Middle frontal gyrus (tissue), 1 donor: ENCODE data around the gene SKI.

Experiments used
- DNase-seq: peaks from one replicate; pipeline ENCODE4 v3.0.0-alpha.2; 2015; ENCODE audit warnings: low spot score; ENCODE audit errors: extremely low spot score

Gene SKI

DNA sequence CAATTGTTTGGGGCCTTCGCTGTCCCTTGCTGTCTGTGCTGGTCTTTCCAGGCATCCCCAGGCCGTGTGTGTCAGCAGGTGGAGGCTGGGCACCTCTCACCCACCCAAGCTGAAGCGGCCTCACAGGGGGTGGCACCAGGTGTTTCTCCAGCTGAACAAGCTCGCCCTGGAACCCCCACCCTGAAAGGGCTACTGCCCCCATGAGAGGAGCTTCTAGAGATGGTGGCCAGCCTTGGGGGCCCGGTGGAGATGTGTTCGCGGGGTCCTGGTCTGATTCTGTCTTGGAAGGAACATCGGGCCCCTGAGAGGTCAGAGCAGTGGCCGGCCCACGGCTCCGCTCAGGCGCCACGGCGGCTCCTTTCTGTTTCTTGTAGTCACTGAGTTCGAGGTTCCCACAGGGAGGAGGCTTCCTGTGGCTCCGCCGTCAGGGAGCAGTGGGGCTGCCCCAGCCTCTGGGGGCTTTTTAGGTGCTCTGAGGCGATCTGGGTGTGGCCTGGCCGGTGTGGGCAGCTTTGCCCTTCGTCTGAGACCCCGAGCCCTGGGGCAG is 46.9 kb downstream of the SKI start:
- no peak for DNase-seq

DNA sequence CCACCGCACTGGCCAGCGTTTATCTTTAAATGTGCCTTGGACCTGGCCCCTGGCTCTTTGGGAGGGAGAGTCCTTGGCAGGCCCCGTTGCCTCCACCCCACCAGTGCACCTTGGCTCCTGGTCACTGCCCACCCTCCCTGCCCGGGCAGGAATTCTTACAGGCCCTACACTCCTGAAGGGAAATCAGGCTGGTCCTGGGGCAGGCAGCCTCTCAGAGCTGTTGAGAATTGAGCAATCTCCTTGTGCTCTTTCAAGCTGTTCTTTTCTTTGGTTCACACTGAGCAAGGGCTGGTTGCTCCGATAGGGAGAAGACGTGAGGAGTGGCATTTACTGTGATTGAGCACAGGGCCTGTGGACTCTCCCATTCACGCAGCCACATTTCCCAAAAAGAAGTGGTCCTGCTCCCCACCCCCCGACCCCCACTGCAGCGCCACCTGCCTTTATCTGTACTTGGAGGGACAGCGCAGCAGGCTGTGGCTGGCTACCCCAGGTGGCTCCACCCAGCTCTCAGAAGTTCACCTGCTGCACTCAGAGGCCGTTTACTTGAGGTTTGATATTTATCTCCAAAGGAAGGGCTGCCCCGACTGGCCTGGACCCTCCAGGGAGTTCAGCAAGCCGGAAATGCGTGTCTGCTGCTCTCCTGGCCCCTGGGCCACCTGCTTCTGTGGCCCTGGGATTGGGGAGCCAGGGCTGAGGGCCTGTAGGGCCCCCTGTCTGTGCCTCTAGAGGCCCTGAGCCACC is 47.8 kb downstream of the SKI start:
- DNase-seq = no peak

DNA sequence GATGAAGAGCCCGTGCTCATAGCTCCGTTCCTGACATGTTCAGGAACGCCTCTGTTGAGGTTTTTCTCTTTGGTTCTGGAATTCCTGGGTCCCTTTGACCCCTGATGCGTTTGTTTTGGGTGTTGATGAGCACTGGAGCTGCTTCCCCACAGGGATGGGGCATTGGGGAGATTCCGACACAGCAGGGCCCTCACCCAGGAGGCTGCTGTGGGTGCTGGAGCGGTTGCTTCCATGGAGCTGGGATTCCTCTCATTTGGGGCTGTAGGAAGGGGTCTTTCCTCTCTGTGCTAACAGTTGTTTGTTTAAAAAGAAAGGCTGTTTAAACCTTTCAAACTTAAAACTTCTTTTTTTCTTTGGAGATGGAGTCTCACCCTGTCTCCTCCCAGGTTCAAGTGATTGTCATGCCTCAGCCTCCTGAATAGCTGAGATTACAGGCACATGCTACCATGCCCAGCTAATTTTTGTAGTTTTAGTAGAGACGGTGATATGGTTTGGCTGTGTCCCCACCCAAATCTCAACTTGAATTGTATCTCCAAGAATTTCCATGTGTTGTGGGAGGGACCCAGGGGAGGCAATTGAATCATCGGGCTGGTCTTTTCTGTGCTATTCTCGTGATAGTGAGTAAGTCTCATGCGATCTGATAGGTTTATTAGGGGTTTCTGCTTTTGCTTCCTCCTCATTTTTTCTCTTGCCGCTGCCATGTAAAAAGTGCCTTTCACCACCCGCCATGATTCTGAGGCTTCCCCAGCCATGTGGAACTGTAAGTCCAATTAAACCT is 48.9 kb downstream of the SKI start:
- no peak for DNase-seq

DNA sequence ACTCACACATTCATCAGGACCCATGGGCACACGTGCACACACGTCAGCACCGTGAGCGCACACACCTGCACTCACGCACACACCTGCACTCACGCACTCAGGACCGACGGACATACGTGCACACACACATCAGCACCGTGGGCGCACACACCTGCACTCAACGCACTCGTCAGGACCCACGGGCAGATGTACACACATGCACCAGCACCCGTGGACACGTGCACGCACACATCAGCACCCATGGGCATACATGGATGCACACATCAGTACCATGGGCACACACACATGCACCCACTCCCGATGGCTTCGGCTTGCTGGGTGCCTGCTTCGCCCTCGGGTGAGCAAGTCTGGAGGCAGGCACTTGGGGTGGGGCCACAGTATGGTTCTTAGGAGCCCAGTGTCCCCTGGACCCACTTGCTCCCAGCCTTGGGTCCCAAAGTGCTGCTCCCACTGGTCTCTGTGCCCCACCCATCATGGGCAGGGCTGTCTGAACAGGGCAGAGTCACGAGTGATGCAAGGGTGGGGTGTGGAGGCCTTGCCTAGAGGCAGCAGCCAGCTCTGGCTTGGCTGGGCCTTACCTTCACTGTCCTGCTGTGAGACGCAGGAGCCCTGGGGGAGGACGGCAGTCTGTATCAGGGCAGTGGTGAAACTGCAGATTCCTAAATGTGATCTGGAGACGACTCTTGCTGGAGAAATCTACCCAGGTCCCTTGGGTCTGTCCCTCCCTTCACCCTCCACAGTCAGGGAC is 49.8 kb downstream of the SKI start:
- DNase-seq = no peak

DNA sequence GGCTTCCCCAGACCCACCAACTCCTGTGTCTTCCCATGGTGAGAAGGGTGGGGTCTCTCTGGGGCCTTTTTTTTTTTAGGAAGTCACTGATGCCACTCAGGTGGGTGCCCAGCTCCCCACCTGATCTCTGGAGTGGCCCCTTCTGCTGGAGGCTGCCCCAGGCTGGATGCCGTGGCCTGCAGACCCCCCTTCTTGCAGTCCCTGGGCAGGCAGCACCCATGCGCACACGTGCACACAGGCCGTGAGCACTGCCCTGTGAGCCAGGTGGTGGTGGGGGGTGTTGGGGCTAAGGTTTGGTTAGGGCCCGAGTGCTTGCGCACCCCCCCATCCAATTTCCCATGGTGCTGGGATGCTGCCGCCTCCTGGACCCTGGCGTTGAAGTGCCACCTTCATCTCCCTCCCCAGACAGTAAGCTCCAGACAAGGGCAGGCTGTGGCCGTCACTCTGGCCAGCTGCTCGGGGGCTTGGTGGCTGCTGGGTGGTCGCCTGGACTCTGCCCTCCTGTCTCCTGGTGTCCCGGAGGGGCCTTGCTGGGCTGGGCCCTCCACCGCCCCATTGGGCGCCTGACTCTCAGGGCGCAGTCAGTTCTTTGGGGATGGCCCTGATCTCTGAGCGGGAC is 50.6 kb downstream of the SKI start:
- no peak for DNase-seq

DNA sequence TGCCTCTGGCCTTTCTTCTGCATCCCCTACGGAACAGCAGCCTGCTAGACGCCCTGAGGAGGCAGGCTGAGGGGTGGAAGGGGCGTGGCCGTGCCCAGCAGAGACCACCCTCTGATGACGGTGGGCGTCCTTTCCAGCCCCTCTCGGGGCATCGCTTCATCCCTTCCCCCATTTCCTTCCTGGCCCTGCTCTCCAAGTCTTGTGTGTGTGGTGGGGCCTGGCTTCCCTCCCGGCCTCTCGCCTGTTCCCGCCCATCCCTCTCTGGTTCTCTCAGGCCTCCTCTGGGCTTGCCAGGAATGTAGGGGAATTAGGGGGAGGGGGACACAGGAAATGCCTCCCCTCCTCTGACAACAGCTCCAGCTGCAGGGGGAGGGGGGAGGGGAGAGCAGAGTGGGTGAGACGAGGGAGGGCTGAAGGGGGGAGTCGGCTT is 51.1 kb downstream of the SKI start:
- no peak for DNase-seq

DNA sequence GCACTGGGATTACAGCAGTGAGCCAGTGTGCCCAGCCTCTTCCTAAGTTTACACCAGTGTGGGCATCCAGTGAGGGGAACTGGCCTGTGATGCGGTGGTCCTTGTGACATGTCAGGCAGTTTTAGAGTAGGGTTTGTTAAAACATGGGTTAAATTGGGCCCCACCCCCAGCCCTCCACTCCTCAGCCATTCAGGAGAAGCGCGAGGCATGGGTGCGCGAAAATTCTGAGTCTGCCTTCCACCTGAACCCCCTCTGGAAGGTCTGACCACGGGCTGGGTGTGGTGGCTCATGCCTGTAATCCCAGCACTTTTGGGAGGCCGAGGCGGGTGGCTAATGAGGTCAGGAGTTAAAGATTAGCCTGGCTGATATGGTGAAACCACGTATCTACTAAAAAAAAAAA is 51.7 kb downstream of the SKI start:
- DNase-seq = no peak

DNA sequence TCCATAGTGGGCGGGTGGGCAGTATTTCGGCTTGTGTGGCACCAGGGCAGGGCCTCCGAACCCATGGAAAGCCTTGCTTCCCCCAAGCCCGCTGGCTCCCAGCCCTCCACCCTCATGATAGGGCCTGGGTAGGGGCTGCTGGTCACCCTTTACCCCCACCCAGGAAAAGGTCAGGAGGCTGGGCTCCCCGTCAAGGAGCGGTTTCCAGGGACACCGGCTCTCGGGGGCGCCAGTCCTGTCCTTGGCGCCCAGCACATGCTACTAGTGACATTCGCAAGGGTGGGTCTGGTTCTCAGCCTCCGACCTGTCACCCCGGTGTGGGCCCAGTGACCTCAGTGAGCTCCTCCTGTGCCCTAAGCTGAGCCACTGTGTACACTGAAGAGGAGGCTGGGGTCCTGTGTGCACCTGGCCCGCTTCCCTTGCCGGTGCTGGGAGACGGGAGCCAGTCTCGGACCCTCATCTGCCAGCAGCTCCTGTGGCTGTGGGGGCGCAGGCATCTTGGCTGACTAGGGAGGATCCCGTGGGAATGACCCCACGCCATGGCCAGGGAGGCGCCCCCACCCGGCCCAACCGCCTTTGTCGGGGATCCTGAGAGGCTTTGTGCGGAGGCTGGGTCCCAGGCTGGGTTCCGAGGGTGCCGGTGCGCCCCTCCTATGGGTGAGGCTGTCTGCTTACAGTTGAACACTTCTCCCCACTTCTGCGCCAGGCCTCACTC is 54.6 kb downstream of the SKI start:
- DNase-seq = no peak

DNA sequence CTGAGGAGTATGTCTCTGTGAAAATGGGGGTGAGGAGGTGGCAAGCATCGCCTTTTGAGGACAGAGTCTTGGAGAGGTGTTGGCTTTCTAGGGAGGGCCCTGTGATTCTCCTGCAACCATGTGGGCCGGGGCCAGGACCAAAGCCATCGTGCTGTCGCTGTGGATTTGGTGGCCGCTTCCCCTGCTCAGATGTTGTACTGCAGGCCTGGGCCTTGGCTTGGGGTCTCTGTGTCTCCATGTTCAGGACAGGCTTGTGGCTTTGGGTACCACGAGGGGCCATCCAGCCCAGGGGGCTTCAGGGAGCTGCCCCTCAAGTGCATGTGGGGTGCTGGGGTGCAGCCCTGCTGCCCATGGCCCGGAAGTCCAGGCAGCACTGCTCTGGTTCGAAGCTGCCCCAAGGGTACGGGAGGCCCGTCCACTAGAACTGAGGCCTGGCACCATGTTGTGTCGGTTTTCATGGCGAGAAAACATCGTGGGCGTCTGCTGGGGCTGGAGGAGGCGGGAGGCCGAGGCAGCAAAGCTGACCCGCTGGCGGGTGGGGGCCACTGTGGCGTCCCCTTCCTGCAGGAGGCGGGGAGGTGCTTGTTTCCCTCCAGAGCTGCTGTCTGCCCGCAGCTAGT is 55.4 kb downstream of the SKI start:
- DNase-seq = no peak

DNA sequence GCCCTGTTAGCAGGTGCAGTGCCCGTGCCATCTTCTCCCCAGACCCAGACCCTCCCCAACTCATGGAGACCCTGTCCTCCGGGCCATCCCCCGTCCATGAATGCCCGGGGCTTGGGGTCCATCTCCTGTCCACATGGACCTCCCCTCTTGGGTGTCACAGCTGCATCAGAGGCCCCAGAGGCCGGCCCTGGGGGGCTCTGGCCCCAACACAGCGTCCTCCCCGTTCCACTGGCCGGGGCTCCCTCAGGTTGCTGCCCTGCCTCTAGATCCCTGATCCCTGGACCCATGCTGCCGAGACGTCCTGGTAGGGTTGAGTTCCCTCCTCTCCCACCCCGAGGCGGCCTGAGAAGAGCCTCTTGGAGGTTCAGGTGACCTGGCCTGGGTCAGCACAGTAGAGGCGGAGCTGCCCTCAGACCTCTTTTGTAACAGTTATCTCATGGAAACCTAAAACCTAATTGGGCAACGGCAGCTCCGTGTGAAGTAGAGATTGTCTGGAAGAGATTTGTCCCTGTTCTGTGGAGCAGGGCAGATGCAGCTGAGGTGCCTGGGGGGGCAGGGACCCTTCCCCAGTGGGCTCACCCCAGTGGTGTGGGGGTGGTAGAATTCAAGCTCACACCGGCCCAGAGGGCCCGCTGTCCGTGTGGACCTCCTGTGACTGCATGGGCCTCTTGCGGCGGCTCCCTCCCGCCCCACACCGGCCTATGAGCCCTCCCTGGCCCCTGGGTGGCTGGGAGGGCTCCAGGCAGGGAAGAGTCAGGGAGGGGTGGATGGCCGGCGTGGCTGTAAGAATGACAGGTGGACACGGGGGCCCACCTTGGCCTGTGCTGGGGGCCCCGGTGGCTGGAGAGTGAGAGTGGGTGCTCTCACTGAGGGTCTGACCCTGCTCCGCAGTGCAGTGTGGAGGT is 56.1 kb downstream of the SKI start:
- DNase-seq = no peak

DNA sequence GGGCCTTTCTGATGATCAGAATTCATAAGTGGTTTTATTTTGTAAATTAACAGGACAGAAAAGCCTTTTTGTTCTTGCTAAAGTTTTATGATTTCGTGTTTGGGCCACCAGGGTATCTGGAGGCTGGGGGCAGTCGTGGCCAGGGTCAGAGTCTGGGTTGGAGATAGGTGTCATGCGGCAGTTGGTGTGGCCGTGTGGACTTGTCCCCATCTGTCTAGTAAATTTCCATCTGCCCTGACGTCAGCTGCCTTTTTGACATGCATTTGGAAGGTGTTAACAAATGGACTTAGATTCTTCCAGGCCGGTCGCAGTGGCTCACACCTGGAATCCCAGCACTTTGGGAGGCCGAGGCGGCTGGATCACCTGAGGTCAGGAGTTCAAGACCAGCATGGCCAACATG is 56.8 kb downstream of the SKI start:
- DNase-seq = no peak

DNA sequence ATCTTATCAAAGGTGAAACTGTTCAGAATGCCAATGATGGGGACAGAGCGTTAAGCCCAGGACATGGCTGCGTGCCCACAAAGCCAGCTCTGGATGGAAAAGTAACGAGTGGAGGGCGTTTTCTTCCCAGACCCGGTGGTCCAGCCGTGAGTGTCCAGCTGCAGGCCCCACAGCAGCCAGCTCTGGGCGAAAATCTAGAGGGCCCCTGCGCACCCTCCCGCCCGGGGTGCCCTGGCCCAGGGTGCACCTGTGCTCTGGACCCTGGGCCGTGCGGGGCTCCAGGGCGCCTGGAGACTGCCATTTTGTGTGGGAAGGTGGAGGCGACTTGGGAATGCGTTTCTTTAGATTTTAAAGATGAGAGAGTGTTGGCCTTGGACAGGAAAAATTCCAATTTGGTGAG is 58.8 kb downstream of the SKI start:
- DNase-seq = no peak

DNA sequence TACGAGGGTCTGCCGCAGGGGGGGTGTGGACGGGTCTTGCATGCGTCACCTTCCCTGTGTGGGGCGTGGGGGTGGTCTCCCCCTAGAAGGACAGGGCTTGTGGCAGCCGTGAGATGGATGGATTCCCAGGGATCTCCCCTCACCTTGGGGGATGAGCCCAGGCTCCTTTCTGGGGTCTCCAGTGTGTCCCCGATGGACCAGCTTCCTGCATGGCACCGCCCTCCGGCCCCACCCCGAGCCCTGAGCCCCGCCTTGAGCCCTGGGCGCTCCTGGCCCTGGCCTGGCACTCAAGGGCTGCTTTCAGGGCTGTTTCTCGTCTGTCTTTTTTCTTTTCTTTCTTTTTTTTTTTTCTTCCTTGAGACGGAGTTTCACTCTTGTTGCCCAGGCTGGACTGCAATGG is 59.5 kb downstream of the SKI start:
- DNase-seq = no peak

DNA sequence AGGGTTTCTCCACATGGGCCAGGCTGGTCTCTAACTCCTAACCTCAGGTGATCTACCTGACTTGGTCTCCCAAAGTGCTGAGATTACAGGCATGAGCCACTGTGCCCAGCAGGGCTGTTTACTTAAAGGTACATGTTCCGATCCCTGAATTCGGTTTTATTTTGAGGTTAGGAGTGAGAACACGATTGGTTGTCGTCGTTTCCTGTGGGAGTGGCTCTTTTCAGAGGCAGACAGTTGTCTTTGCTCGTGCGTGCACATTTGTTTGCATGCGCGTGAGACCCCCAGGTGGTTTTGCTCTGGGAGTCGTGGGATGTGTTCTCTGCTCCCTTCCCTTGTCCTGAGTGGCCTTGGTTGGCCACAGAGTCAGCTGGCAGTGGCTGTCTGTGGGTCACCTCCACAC is 60.2 kb downstream of the SKI start:
- no peak for DNase-seq

DNA sequence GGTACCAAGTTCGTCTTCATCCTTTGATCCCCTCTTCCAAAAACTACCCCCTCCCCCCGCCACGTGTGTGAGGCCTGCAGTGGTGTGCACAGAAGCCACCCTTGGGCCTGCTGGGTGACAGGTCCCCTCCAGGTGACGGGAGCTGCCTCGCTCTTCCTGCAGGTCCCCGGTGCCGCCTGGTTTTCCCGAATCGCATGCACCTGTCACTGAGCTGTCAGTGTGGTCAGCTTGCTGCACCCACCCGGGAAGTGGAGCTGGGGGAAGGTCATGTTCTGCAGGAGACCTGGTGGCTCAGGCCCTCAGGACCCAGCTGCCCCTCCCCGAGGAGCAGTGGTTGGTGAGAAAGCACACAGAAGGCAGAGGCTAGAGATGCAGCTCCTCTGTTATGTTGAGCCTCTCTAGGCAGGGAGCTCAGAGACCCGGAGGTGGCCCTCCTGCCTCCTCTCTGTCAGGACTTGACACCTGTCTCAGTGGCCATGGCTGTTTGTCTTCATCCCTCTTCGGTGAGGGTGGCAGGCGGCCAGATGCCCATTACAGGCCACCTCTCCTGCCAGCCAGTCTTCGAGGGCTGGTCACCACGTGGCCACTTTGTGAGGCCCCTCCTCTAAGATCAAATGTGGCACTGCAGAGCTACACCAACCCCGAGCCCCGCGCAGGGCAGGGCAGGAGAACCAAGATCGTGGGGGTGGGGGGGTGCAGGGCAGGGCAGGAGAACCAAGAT is 60.9 kb downstream of the SKI start:
- no peak for DNase-seq

DNA sequence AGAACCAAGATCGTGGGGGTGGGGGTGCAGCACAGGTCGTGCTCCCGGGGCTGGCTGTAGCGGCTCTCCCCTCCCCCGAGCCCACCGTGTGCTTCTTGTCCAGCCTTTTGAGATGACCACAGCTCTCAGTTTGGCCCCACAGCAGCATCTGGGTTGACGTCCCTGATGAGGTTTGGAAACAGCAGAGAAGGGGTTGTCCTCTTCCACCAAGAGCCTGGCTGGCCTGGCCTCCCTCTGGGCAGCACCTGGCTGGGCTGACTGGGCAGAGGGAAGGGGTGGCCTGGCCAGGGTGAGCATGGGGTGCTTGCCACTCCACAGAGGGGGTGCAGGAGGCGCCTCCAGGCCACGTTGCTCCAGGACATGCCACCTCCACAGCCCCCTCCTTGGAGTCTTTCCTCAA is 61.5 kb downstream of the SKI start:
- DNase-seq = no peak

DNA sequence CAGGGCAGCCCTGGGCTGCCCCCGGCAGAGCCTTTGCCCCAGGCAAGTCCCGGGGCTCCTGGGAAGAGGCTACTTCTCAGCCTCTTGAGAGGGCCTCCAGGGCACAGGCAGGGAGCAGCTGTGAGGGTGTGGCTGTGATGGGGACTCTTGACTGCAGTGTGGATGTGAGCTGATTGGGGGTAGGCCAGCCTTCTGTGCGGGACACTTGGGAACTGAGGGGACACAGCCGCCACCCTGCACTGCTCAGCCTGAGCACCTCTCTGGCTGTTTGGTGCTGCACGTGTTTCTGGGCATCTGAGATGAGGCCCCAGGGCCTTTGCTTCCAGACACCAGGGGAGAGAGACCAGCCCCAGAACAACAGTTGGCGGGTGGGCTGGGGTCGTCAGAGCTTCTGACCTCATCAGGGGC is 62.1 kb downstream of the SKI start:
- no peak for DNase-seq

DNA sequence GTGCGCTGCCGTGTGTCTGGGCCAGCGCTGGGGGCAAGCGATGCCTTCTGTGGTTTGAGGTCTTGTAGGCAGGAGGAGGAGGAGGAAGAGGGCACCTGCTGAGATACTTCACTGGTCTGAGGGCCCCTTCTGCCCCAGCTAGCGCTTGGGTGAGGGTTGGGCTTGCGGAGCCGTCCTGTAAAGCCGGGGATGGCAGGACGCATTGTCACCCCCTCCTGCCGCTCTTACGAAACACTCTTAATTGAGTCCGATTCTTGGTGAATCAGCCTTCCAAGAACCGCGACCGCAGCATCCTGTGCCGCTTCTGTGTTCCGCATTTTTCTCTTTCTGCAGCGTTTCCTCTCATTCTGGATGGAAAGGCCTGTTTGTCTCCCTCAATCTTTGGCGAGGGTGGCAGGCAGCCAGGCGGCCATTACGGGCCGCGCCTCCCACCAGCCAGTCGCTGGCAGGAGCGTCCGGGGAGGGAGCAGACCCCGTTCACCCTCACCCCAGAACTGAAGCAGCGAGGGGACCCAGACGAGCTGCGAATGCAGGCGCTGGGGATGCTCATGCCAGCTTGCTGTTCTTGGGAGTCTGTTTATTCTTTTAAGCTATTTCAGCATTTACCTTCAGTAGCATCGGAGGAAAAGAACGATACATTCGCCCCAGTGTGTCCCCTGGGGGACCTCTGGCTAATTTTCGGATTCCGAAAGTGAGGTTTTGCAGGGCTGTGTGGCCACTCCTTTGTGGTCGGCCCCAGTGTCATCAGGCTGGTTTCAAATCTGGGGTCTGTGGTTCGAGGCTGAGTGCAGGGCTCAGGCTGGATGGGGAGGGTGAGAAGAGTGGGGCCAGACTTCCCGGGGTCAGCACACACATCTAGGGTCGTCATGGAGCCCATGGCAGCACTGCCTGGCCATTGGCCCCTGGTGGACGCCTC is 62.7 kb downstream of the SKI start:
- DNase-seq = peak; percentile 51
